Lower leg skin (tissue), 4 donors: ENCODE results near the gene FAP. TPM values are rescaled to one million over a fixed set of nuclear protein-coding genes. Genes with fewer than 3 reads are reported as not detected.

Source experiments
- DNase-seq, 2 donors: peaks; one replicate each; pipeline ENCODE4 v3.0.0-alpha.2; 2019; ENCODE audit warnings: low spot score in 2 of 2
- H3K4me3 ChIP-seq: fragments of 200-600 bp; sonication (generic); 2 replicates; pipeline ENCODE4 v1.5.1; 2017; ENCODE audit warnings: mild to moderate bottlenecking, low read depth; ENCODE audit not compliant: poor library complexity, severe bottlenecking
- POLR2A ChIP-seq, 2 donors: fragments of 450-650 bp; IDR thresholded peaks; one replicate each; pipeline ENCODE4 v1.6.1; 2016 to 2017; ENCODE audit warnings: antibody characterized with exemption in 2 of 2, mild to moderate bottlenecking in 1 of 2, moderate library complexity in 1 of 2
- WGBS, 2 donors: methylation state at CpG; one replicate each; pipeline ENCODE4 v1.1.5; 2018; 5-methylcytosine and 5-hydroxymethylcytosine counted together
- intact Hi-C: fragments of 100-400 bp; cut with DNase I; formaldehyde crosslinking; loops from one replicate; pipeline ENCODE4 v1.15.0; 2023; ENCODE audit warnings: low total_unique reads
- total RNA-seq, 4 donors: library from RNA; depleted of rRNA; stranded (reverse); fragments of >200 nt; gene quantifications; one replicate each; pipeline ENCODE4 v1.1.0, GENCODE V29; 2016
- TF ChIP-seq, protein P1 (sequence below), 3 donors: fragments of 450-650 bp; IDR thresholded peaks; one replicate each; pipeline ENCODE4 v1.5.1; 2016; ENCODE audit warnings: antibody characterized with exemption in 3 of 3, mild to moderate bottlenecking in 3 of 3, moderate library complexity in 2 of 3

The FAP gene
- total RNA-seq, 4 donors from 2014 or later: 1.7 to 8.7 (median 2.5) TPM

DNA sequence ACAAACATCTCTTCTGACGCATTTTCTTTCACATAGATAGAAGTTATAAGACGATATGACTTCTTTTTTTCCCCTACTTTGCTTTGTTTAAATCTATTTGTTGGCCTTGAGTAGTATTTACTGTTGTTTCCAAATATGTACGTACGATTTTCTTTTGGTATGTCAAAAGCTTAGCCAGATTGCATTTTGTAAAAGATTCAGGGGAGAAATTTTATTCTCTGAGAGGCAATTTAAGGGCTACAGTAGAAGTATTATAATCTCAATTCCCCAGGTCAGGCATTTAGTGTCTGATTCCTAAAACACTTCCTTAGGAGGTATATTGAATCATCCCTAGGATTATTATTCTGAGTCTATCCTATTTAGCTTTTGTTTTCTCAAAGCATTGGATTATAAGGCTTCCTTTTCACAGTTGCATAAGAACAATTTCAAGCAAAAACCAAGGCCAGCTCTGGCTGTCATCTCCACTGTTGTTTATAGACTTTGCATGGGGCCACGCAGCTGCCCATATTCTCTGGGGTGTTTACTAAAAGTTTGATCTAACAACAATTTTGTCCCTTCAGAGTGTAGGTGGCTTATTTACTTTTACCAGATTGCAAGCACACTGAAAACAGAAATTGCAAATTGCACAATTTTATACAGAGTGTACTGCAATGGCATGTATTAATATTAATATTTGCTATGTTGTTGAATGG, 57.6 kb downstream of the FAP start:
- DNase-seq: no peak
- TF ChIP-seq POLR2A (IDR thresholded peaks at IDR 0.05): no peak
- TF ChIP-seq, protein P1, sequence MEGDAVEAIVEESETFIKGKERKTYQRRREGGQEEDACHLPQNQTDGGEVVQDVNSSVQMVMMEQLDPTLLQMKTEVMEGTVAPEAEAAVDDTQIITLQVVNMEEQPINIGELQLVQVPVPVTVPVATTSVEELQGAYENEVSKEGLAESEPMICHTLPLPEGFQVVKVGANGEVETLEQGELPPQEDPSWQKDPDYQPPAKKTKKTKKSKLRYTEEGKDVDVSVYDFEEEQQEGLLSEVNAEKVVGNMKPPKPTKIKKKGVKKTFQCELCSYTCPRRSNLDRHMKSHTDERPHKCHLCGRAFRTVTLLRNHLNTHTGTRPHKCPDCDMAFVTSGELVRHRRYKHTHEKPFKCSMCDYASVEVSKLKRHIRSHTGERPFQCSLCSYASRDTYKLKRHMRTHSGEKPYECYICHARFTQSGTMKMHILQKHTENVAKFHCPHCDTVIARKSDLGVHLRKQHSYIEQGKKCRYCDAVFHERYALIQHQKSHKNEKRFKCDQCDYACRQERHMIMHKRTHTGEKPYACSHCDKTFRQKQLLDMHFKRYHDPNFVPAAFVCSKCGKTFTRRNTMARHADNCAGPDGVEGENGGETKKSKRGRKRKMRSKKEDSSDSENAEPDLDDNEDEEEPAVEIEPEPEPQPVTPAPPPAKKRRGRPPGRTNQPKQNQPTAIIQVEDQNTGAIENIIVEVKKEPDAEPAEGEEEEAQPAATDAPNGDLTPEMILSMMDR (IDR thresholded peaks at IDR 0.05): no peak
- WGBS, 2 donors: 84 to 88% methylated on average over 5 of the region's 5 CpGs
- intact Hi-C loops: no loop called here
- no peak overlapping the region for H3K4me3 ChIP-seq

DNA sequence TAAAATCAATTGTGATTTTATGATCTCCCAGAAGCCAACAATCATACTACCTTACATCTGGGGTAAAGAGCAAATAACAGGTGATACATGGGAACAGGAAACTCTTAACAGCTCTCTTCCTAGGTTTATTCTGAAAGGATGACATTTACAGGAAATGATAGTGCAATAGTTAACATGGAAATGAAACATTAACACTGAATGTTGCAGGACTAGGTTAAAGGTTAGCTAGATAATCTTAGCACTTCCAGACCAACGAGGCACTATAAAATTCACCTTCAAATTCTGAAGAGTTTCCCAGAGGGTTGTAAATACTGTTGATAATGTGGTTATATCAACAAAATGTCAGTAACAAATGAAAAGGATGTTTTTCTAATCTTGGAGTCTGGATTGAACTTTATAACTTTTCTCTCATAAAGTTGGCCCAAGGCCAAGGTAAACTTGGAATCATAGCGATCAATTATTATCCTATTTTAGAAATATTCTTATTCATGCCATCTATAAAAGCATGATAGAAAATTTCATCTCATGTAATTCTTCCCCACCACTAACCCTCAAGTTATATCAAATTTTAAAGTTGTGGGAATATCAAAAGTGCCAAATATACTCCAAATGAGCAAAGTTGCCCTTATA, 58.3 kb downstream of the FAP start:
- no peak for DNase-seq
- intact Hi-C loops: no loop called here
- H3K4me3 ChIP-seq: no peak overlapping the region
- 43 to 48% methylated on average over 2 of the region's 2 CpGs for WGBS, 2 donors
- no peak for TF ChIP-seq POLR2A (IDR thresholded peaks at IDR 0.05)
- TF ChIP-seq, protein P1 (IDR thresholded peaks at IDR 0.05): no peak

- no peak for DNase-seq
- intact Hi-C loops: no loop called here
- TF ChIP-seq, protein P1 (IDR thresholded peaks at IDR 0.05): no peak
- TF ChIP-seq POLR2A (IDR thresholded peaks at IDR 0.05): no peak
- WGBS, 2 donors: 90 to 93% methylated on average over 6 of the region's 6 CpGs
- H3K4me3 ChIP-seq: no peak overlapping the region
These were observed 58.9 kb downstream of the FAP start for GRCh38 chr2:162184359-162184758.

DNA sequence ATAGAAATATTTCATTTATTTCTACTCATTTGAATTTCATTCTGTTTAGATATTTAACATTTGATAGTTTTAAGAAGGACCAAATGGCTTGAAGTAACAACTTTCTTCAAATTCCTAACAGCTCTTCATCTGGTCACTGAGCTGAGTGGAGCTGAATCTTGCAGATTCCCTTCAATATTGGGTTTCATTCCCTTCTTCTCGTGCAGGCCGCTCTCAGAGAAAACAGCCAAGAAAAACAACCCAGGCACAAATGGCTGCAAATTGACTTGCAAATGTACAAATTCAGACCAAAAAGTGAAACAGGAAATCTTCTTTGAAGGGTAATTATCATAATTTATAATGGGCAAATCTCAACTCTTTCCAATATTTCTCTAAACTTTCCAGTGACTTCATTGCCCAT, 60.9 kb downstream of the FAP start:
- no peak for DNase-seq
- intact Hi-C loops: no loop called here
- no peak overlapping the region for H3K4me3 ChIP-seq
- TF ChIP-seq, protein P1 (IDR thresholded peaks at IDR 0.05): no peak
- no peak for TF ChIP-seq POLR2A (IDR thresholded peaks at IDR 0.05)
- 74 to 79% methylated on average over 2 of the region's 2 CpGs for WGBS, 2 donors

- no peak for TF ChIP-seq POLR2A (IDR thresholded peaks at IDR 0.05)
- TF ChIP-seq, protein P1 (IDR thresholded peaks at IDR 0.05): no peak
- intact Hi-C loops: no loop called here
- DNase-seq: no peak
- WGBS, 2 donors: 61 to 63% methylated on average over 4 of the region's 4 CpGs
- H3K4me3 ChIP-seq: no peak overlapping the region
These were observed 65.9 kb downstream of the FAP start for GRCh38 chr2:162177301-162177700.
